GM21576 (cell line): ENCODE results near the gene CLRN3.

Source experiments
- ATAC-seq: cut with Tn5 transposase; IDR thresholded peaks from one replicate; pipeline ENCODE4 v1.9.1; 2021; ENCODE audit warnings: mild to moderate bottlenecking, moderate library complexity; ENCODE audit not compliant: unreplicated experiment

Gene CLRN3

GRCh38 chr10:127919418-127920271 is 26.9 kb upstream of the CLRN3 start:
- no peak for ATAC-seq

GRCh38 chr10:127918572-127918971 is 25.8 kb upstream of the CLRN3 start:
- no peak for ATAC-seq

GRCh38 chr10:127916826-127917225 is 24.1 kb upstream of the CLRN3 start:
- ATAC-seq = no peak

- ATAC-seq = no peak
Measured at GRCh38 chr10:127915324-127915723, 22.6 kb upstream of the CLRN3 start.

GRCh38 chr10:127913368-127913759 is 20.6 kb upstream of the CLRN3 start:
- no peak for ATAC-seq

GRCh38 chr10:127912607-127913367 is 20.0 kb upstream of the CLRN3 start:
- ATAC-seq = no peak

GRCh38 chr10:127911867-127912257 is 19.1 kb upstream of the CLRN3 start:
- ATAC-seq = no peak

GRCh38 chr10:127911218-127911866 is 18.6 kb upstream of the CLRN3 start:
- no peak for ATAC-seq

- ATAC-seq = no peak
Measured at GRCh38 chr10:127910464-127910770, 17.7 kb upstream of the CLRN3 start.

- no peak for ATAC-seq
Measured at GRCh38 chr10:127909716-127910463, 17.1 kb upstream of the CLRN3 start.

- no peak for ATAC-seq
Measured at GRCh38 chr10:127908959-127909267, 16.2 kb upstream of the CLRN3 start.

- ATAC-seq = no peak
Measured at GRCh38 chr10:127908106-127908958, 15.6 kb upstream of the CLRN3 start.

GRCh38 chr10:127907411-127908105 is 14.8 kb upstream of the CLRN3 start:
- ATAC-seq = no peak

- peak; percentile 79 for ATAC-seq
Measured at GRCh38 chr10:127906548-127907377, 14.0 kb upstream of the CLRN3 start, which contains the start of gene PTPRE. Gene PTPRE, plus strand, starts transcription at chr10:127907103. Its CDS starts 133,779 bp downstream, at chr10:128040882.

GRCh38 chr10:127905848-127906261 is 13.1 kb upstream of the CLRN3 start:
- ATAC-seq = no peak

GRCh38 chr10:127905001-127905847 is 12.5 kb upstream of the CLRN3 start:
- no peak for ATAC-seq

- ATAC-seq = no peak
Measured at GRCh38 chr10:127904311-127905000, 11.7 kb upstream of the CLRN3 start.
